A549 (cell line): ENCODE data around the gene POU1F1.

Experiments
- CHD2 ChIP-seq: fragments of 150-350 bp; IDR thresholded peaks from 2 replicates; pipeline ENCODE4 v1.6.1; 2014; ENCODE audit warnings: low read length; ENCODE audit not compliant: partially characterized antibody
- GATA3 ChIP-seq: IDR thresholded peaks from 2 replicates; pipeline ENCODE4 v1.6.1; 2012; ENCODE audit warnings: borderline replicate concordance
- KDM1A ChIP-seq: fragments of 200-600 bp; sonication (generic); IDR thresholded peaks from 2 replicates; pipeline ENCODE4 v1.6.1; 2016; ENCODE audit warnings: low read depth, mild to moderate bottlenecking
- PHF8 ChIP-seq: fragments of 200-600 bp; sonication (generic); IDR thresholded peaks from 2 replicates; pipeline ENCODE4 v1.6.1; 2016; ENCODE audit warnings: low read depth, mild to moderate bottlenecking, antibody characterized with exemption, moderate library complexity, borderline replicate concordance
- POLR2A ChIP-seq: IDR thresholded peaks from 2 replicates; pipeline ENCODE4 v1.6.1; 2012; ENCODE audit warnings: mild to moderate bottlenecking, low read length
- TF ChIP-seq, protein P1 (sequence below): fragments of >200 bp; sonication (Bioruptor Twin); formaldehyde crosslinking; IDR thresholded peaks from 3 replicates; pipeline ENCODE4 v1.5.1; 2016
- TF ChIP-seq, protein P2 (sequence below): fragments of 250-450 bp; sonication (Bioruptor Pico); IDR thresholded peaks from 2 replicates; pipeline ENCODE4 v1.5.0; 2021; ENCODE audit warnings: mild to moderate bottlenecking, moderate library complexity, borderline replicate concordance
- TF ChIP-seq, protein P3 (sequence below): IDR thresholded peaks from 2 replicates; pipeline ENCODE4 v1.6.1; 2012

DNA sequence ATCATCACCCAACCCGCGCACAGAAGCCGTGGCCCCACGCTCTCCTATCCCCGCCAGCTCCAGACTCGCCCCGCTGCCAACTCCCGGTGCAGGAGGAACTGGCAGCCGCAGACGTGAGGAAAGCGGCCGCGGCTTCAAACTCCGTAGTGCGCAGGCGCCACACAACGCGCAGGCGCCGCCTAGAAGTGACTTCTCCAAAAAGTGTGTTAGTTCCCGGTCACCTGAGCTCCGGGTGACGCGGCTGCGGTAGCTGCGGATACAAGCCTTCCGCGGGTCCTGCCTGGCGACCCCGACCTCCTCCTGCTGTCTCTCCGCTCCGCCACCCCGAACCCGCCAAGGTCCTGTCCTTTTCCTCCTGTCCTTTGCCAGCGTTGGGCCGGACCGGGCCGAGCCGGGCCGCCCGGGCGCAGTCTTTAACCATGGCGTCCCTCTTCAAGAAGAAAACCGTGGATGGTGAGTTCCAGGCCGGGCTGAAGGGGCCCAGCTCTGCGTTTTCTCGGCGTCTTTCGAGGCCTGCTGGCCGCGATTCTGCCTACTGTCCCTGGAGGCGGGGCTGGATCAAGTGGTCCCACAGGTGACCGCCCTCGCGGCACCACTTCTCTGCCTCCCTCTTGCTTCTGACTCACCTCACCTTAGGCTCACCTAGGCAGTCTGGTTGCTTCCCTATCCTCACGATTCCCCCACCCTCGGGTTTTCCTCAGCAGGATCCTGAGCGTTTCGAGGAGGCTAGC is 49.1 kb downstream of the POU1F1 start, which contains the start of gene CHMP2B:
- TF ChIP-seq, protein P1, sequence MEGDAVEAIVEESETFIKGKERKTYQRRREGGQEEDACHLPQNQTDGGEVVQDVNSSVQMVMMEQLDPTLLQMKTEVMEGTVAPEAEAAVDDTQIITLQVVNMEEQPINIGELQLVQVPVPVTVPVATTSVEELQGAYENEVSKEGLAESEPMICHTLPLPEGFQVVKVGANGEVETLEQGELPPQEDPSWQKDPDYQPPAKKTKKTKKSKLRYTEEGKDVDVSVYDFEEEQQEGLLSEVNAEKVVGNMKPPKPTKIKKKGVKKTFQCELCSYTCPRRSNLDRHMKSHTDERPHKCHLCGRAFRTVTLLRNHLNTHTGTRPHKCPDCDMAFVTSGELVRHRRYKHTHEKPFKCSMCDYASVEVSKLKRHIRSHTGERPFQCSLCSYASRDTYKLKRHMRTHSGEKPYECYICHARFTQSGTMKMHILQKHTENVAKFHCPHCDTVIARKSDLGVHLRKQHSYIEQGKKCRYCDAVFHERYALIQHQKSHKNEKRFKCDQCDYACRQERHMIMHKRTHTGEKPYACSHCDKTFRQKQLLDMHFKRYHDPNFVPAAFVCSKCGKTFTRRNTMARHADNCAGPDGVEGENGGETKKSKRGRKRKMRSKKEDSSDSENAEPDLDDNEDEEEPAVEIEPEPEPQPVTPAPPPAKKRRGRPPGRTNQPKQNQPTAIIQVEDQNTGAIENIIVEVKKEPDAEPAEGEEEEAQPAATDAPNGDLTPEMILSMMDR = no peak
- TF ChIP-seq, protein P2, sequence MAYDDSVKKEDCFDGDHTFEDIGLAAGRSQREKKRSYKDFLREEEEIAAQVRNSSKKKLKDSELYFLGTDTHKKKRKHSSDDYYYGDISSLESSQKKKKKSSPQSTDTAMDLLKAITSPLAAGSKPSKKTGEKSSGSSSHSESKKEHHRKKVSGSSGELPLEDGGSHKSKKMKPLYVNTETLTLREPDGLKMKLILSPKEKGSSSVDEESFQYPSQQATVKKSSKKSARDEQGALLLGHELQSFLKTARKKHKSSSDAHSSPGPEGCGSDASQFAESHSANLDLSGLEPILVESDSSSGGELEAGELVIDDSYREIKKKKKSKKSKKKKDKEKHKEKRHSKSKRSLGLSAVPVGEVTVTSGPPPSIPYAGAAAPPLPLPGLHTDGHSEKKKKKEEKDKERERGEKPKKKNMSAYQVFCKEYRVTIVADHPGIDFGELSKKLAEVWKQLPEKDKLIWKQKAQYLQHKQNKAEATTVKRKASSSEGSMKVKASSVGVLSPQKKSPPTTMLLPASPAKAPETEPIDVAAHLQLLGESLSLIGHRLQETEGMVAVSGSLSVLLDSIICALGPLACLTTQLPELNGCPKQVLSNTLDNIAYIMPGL = no peak
- TF ChIP-seq CHD2 = no peak
- peak; percentile 93 for TF ChIP-seq PHF8
- no peak for TF ChIP-seq GATA3
- peak; percentile 81 for TF ChIP-seq POLR2A
- TF ChIP-seq KDM1A = no peak
- TF ChIP-seq, protein P3, sequence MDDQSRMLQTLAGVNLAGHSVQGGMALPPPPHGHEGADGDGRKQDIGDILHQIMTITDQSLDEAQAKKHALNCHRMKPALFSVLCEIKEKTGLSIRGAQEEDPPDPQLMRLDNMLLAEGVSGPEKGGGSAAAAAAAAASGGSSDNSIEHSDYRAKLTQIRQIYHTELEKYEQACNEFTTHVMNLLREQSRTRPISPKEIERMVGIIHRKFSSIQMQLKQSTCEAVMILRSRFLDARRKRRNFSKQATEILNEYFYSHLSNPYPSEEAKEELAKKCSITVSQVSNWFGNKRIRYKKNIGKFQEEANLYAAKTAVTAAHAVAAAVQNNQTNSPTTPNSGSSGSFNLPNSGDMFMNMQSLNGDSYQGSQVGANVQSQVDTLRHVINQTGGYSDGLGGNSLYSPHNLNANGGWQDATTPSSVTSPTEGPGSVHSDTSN = no peak
